H1 (cell line): ENCODE measurements around the gene CD300A. TPM values are rescaled to one million over a fixed set of nuclear protein-coding genes. Genes with fewer than 3 reads are reported as not detected.

Source experiments
- CTCF ChIA-PET: fragments of 300-600 bp; sonication (Branson Sonifier 250); formaldehyde crosslinking; loops from one replicate; lab custom pipeline; 2021; ENCODE audit not compliant: partially characterized antibody; lab: Charles Lee
- POLR2A ChIA-PET: fragments of 300-600 bp; sonication (Branson Sonifier 250); formaldehyde crosslinking; loops from one replicate; lab custom pipeline; 2021; ENCODE audit warnings: inconsistent platforms; ENCODE audit not compliant: partially characterized antibody; lab: Charles Lee
- DNase-seq, 2 experiments: peaks; one replicate each; pipeline versions ENCODE4 v3.0.0 to v3.0.0-alpha.2; 2010 to 2022; ENCODE audit warnings: low spot score in 2 of 2, low read depth in 1 of 2, mixed read lengths in 1 of 2
- FAIRE-seq: peaks from 2 replicates; lab custom pipeline; 2011; peaks lifted over from hg19 to GRCh38; lab: Jason Lieb, UNC
- H2AFZ ChIP-seq: 2 replicates; pipeline ENCODE4 v1.8.1; 2012; ENCODE audit warnings: low read length, inconsistent platforms
- H2AK5ac ChIP-seq: 2 replicates; pipeline ENCODE4 v1.6.1; 2013; ENCODE audit warnings: low read depth, low read length
- H2BK120ac ChIP-seq: replicated peaks from 2 replicates; pipeline ENCODE3; 2013; ENCODE audit warnings: low read depth, low read length, inconsistent platforms
- H2BK12ac ChIP-seq: 2 replicates; pipeline ENCODE4 v1.6.1; 2013; ENCODE audit warnings: low read depth, low read length
- H2BK15ac ChIP-seq: 2 replicates; pipeline ENCODE4 v1.6.1; 2013; ENCODE audit warnings: low read length
- H2BK20ac ChIP-seq: 2 replicates; pipeline ENCODE4 v1.6.1; 2013; ENCODE audit warnings: low read length
- H2BK5ac ChIP-seq: 2 replicates; pipeline ENCODE4 v1.6.1; 2013; ENCODE audit warnings: low read depth, low read length
- H3K14ac ChIP-seq: 2 replicates; pipeline ENCODE4 v1.6.1; 2013; ENCODE audit warnings: inconsistent platforms; ENCODE audit not compliant: insufficient read length
- H3K18ac ChIP-seq: 2 replicates; pipeline ENCODE4 v1.6.1; 2013; ENCODE audit warnings: low read length; ENCODE audit errors: extremely low read depth
- H3K23ac ChIP-seq: 2 replicates; pipeline ENCODE4 v1.6.1; 2013; ENCODE audit warnings: inconsistent platforms; ENCODE audit not compliant: insufficient read length
- H3K23me2 ChIP-seq: 2 replicates; pipeline ENCODE4 v1.6.1; 2013; ENCODE audit warnings: low read depth, low read length
- H3K27ac ChIP-seq: 2 replicates; pipeline ENCODE4 v1.6.1; 2011; ENCODE audit warnings: low read depth, low read length, inconsistent platforms
- H3K27me3 ChIP-seq, 4 experiments: replicated peaks in 1 of 4; 1 replicate in 1 of 4; 2 replicates in 3 of 4; pipeline versions ENCODE4 v1.6.1 to v1.8.1; 2011 to 2013; ENCODE audit warnings: low read length in 3 of 4, mild to moderate bottlenecking in 3 of 4, inconsistent platforms in 2 of 4, mixed read lengths in 2 of 4, moderate library complexity in 1 of 4; ENCODE audit not compliant: control insufficient read depth in 3 of 4, insufficient read depth in 3 of 4; ENCODE audit errors: extremely low read depth in 1 of 4
- H3K36me3 ChIP-seq, 4 experiments: 2 replicates each; pipeline versions ENCODE4 v1.6.1 to v1.8.1; 2011 to 2013; ENCODE audit warnings: mild to moderate bottlenecking in 4 of 4, low read length in 3 of 4, moderate library complexity in 2 of 4, control low read depth in 1 of 4, inconsistent platforms in 1 of 4; ENCODE audit not compliant: insufficient read depth in 4 of 4, control insufficient read depth in 2 of 4
- H3K4ac ChIP-seq: replicated peaks from 2 replicates; pipeline ENCODE3; 2013; ENCODE audit warnings: low read length, low read depth, mixed read lengths, inconsistent platforms; ENCODE audit not compliant: insufficient read length
- H3K4me1 ChIP-seq, 4 experiments: replicated peaks in 1 of 4; 1 replicate in 1 of 4; 2 replicates in 3 of 4; pipeline versions ENCODE4 v1.6.1 to v1.8.1; 2011 to 2013; ENCODE audit warnings: low read length in 3 of 4, inconsistent platforms in 2 of 4, mixed read lengths in 1 of 4; ENCODE audit not compliant: insufficient read depth in 4 of 4, control insufficient read depth in 3 of 4
- H3K4me2 ChIP-seq, 2 experiments: 2 replicates each; pipeline versions ENCODE4 v1.6.1 to v1.8.1; 2011 to 2013; ENCODE audit warnings: low read depth in 2 of 2, low read length in 2 of 2, control low read depth in 1 of 2, inconsistent platforms in 1 of 2, mild to moderate bottlenecking in 1 of 2; ENCODE audit not compliant: insufficient read depth in 1 of 2
- H3K4me3 ChIP-seq, 4 experiments: fragments of 200-600, 300-600 bp in 1 of 4; sonication (generic), shearing (Covaris generic), sonication (Bioruptor Twin) in 1 of 4; 2 replicates each; pipeline versions ENCODE4 v1.5.1 to v1.8.1; 2011 to 2016; ENCODE audit warnings: low read length in 4 of 4, low read depth in 3 of 4, control low read depth in 2 of 4, inconsistent platforms in 2 of 4, mild to moderate bottlenecking in 2 of 4, mixed read lengths in 1 of 4, moderate library complexity in 1 of 4; ENCODE audit not compliant: insufficient read depth in 2 of 4; ENCODE audit errors: extremely low read depth in 1 of 4
- H3K56ac ChIP-seq: replicated peaks from 2 replicates; pipeline ENCODE3; 2013; ENCODE audit warnings: low read depth, mild to moderate bottlenecking, mixed read lengths, low read length, inconsistent platforms; ENCODE audit not compliant: insufficient read length
- H3K79me1 ChIP-seq: 2 replicates; pipeline ENCODE4 v1.6.1; 2013; ENCODE audit warnings: low read depth, low read length, control low read depth
- H3K79me2 ChIP-seq, 2 experiments: 2 replicates each; pipeline versions ENCODE4 v1.6.1 to v1.8.1; 2012 to 2013; ENCODE audit warnings: low read length in 2 of 2, mild to moderate bottlenecking in 2 of 2, inconsistent platforms in 1 of 2; ENCODE audit not compliant: insufficient read depth in 2 of 2, control insufficient read depth in 1 of 2
- H3K9ac ChIP-seq, 4 experiments: replicated peaks in 1 of 4; 1 replicate in 1 of 4; 2 replicates in 3 of 4; pipeline versions ENCODE4 v1.6.1 to v1.8.1; 2011 to 2013; ENCODE audit warnings: low read depth in 3 of 4, low read length in 3 of 4, control low read depth in 2 of 4, mild to moderate bottlenecking in 2 of 4, moderate library complexity in 2 of 4, inconsistent platforms in 1 of 4; ENCODE audit errors: extremely low read depth in 1 of 4
- H3K9me3 ChIP-seq, 2 experiments: 2 replicates each; pipeline versions ENCODE4 v1.6.1 to v1.8.1; 2012 to 2013; ENCODE audit warnings: mild to moderate bottlenecking in 2 of 2, moderate library complexity in 2 of 2, control low read depth in 1 of 2, inconsistent platforms in 1 of 2, low read depth in 1 of 2, low read length in 1 of 2, mixed read lengths in 1 of 2; ENCODE audit not compliant: insufficient read depth in 2 of 2
- H4K20me1 ChIP-seq, 2 experiments: replicated peaks in 1 of 2; 2 replicates each; pipeline versions ENCODE3 to v1.8.1; 2011 to 2013; ENCODE audit warnings: inconsistent platforms in 2 of 2, low read length in 2 of 2, mild to moderate bottlenecking in 1 of 2; ENCODE audit not compliant: insufficient read depth in 2 of 2, control insufficient read depth in 1 of 2
- H4K5ac ChIP-seq: 2 replicates; pipeline ENCODE4 v1.6.1; 2013; ENCODE audit warnings: low read length, low read depth, mixed read lengths, inconsistent platforms; ENCODE audit not compliant: insufficient read length
- H4K8ac ChIP-seq: 2 replicates; pipeline ENCODE4 v1.8.0; 2013; ENCODE audit warnings: mild to moderate bottlenecking, moderate library complexity, low read length, inconsistent platforms; ENCODE audit not compliant: insufficient read depth; ENCODE audit errors: extremely low read depth
- H4K91ac ChIP-seq: replicated peaks from 2 replicates; pipeline ENCODE3; 2013; ENCODE audit warnings: low read length, mixed read lengths, inconsistent platforms; ENCODE audit not compliant: insufficient read length
- SP2 ChIP-seq: IDR thresholded peaks from 2 replicates; pipeline ENCODE4 v1.6.1; 2012; ENCODE audit warnings: mild to moderate bottlenecking, low read length, inconsistent platforms
- WGBS, 2 experiments: shearing (Covaris generic) in 1 of 2; methylation state at CpG; one replicate each; pipeline versions ENCODE4 v1.1.6 to v1.1.7; 2013 to 2015; ENCODE audit warnings: low lambda C conversion rate in 2 of 2, mixed read lengths in 2 of 2, inconsistent platforms in 1 of 2, low coverage in 1 of 2, missing lambda C conversion rate in 1 of 2; ENCODE audit not compliant: insufficient replicate concordance in 2 of 2, insufficient coverage in 1 of 2, insufficient read length in 1 of 2; ENCODE audit errors: extremely low coverage in 1 of 2, missing lambda C conversion rate in 1 of 2; 5-methylcytosine and 5-hydroxymethylcytosine counted together
- polyA plus RNA-seq, 7 experiments: library from polyadenylated mRNA; depleted of rRNA in 3 of 7; stranded (reverse) in 5 of 7; unstranded in 2 of 7; fragments of >200 nt in 5 of 7; fragments of 200-250 nt in 2 of 7; gene quantifications; 1 replicate in 5 of 7; 2 replicates in 1 of 7; 4 replicates in 1 of 7; pipeline versions ENCODE4 v1.2.1 to v1.2.3, GENCODE V29; 2011 to 2013; ENCODE audit warnings: missing spikeins in 2 of 7, mixed read lengths in 2 of 7
- total RNA-seq: library from RNA; stranded (reverse); fragmentation: NEBNext Ultra II Directional; extraction: Animal tissue kit (Norgen Biotek cat#: 25700); gene quantifications from 2 replicates; pipeline ENCODE4 v1.2.1, GENCODE V29; 2021
- TF ChIP-seq, protein P1 (sequence below): IDR thresholded peaks from 2 replicates; pipeline ENCODE4 v1.6.1; 2011; ENCODE audit warnings: low read depth, mild to moderate bottlenecking, low read length; ENCODE audit not compliant: insufficient read depth

The CD300A gene
- total and polyA plus RNA-seq, 2 of the 8 experiments (the other 6 are each of a cell fraction or from before 2014, with no cell fraction given), result 0.52 to 1.3 TPM

DNA sequence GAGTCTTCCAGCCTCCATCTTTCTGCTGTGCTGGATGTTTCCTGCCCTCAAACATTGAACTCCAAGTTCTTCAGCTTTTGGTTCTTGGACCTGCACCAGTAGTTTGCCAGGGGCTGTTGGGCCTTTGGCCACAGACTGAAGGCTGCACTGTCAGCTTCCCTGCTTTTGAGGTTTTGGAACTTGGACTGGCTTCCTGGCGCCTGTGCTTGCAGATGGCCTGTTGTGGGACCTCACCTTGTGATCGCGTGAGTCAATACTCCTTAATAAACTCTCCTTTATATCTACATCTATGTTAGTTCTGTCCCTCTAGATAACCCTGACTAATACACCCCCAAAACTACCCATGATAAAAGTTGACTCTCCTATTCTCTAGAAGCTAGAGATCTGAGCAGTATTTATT is 7.6 kb upstream of the CD300A start:
- H3K18ac ChIP-seq, result no peak overlapping the region
- no peak overlapping the region for H3K56ac ChIP-seq
- no peak overlapping the region for H2BK15ac ChIP-seq
- H3K14ac ChIP-seq, result no peak overlapping the region
- H3K4ac ChIP-seq, result no peak overlapping the region
- peaks cover 2% of the 10 kb centered on the region; the same call in 1 of the 2 replicates for H3K23me2 ChIP-seq
- no peaks in the 10 kb centered on the region for H4K20me1 ChIP-seq
- H3K27me3 ChIP-seq, result no peaks in the 10 kb centered on the region; a peak in 1 of 7 replicates
- H2BK120ac ChIP-seq, result no peak overlapping the region
- H3K27ac ChIP-seq, result no peak overlapping the region
- DNase-seq (no peak), FAIRE-seq (no peak)
- no peak overlapping the region for H2BK20ac ChIP-seq
- H3K36me3 ChIP-seq, result no peaks in the 10 kb centered on the region
- H3K79me1 ChIP-seq, result no peaks in the 10 kb centered on the region
- no peak overlapping the region for H3K4me2 ChIP-seq
- H2BK12ac ChIP-seq, result no peak overlapping the region
- H2AK5ac ChIP-seq, result no peak overlapping the region
- no peak overlapping the region for H4K8ac ChIP-seq
- ChIA-PET POLR2A (interaction anchor here (0.7 kb wide), 1 partner anchor 79 kb away, joined by 3 read pairs; no protein-coding TSS in a partner anchor), CTCF (interaction anchor here (0.7 to 8.2 kb wide), 17 partner anchors 9 to 174 kb away, joined by 3 to 93 read pairs (median 8); partner anchors contain the start of genes BTBD17 and CD300A)
- H3K9ac ChIP-seq, result no peak overlapping the region
- H4K5ac ChIP-seq, result no peak overlapping the region
- H2BK5ac ChIP-seq, result no peak overlapping the region
- no peaks in the 10 kb centered on the region for H3K9me3 ChIP-seq
- H3K79me2 ChIP-seq, result no peaks in the 10 kb centered on the region
- no peak overlapping the region for H4K91ac ChIP-seq
- no peak overlapping the region for H2AFZ ChIP-seq
- peaks cover 3 to 19% (median 15%) of the 10 kb centered on the region in 4 experiments for H3K4me1 ChIP-seq
- H3K23ac ChIP-seq, result no peak overlapping the region
- H3K4me3 ChIP-seq, result no peak overlapping the region
- 96% methylated on average over 3 of the region's 3 CpGs; no CpG with 5 or more reads in 1 of the 2 experiments for WGBS, 2 experiments
- TF ChIP-seq, protein P1, sequence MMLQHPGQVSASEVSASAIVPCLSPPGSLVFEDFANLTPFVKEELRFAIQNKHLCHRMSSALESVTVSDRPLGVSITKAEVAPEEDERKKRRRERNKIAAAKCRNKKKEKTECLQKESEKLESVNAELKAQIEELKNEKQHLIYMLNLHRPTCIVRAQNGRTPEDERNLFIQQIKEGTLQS, result no peak
- no peak for TF ChIP-seq SP2
